Cardiac septum (tissue), 1 donor: ENCODE results near the gene ERCC6. TPM values are rescaled to one million over a fixed set of nuclear protein-coding genes. Genes with fewer than 3 reads are reported as not detected.

Experiments
- DNase-seq: peaks from one replicate; pipeline ENCODE4 v3.0.0-alpha.2; 2020; ENCODE audit warnings: low spot score
- intact Hi-C: fragments of 100-400 bp; cut with DNase I; formaldehyde crosslinking; loops from one replicate; pipeline ENCODE4 v1.14.0; 2022
- long read RNA-seq: library from polyadenylated mRNA; unstranded; transcript quantifications from one replicate; pipeline ENCODE4 v2.0.0, GENCODE V29; 2021
- total RNA-seq: library from RNA; stranded (reverse); fragmentation: NEBNext Ultra II Directional; extraction: Animal tissue kit (Norgen Biotek cat#: 25700); gene quantifications from one replicate; pipeline ENCODE4 v1.2.1, GENCODE V29; 2021
- donor health status: DM: no; HTN: no; CAD: no.

The ERCC6 gene
- 21.6 TPM for total RNA-seq
- long read RNA-seq, transcript ERCC6-203 (6 exons, 3,411 nt): major isoform, 8 of 15 reads
- long read RNA-seq, partial matches to known transcripts: 2 of 15 reads
- long read RNA-seq, other reads (novel, unspliced or antisense): 5 of 15 reads

DNA sequence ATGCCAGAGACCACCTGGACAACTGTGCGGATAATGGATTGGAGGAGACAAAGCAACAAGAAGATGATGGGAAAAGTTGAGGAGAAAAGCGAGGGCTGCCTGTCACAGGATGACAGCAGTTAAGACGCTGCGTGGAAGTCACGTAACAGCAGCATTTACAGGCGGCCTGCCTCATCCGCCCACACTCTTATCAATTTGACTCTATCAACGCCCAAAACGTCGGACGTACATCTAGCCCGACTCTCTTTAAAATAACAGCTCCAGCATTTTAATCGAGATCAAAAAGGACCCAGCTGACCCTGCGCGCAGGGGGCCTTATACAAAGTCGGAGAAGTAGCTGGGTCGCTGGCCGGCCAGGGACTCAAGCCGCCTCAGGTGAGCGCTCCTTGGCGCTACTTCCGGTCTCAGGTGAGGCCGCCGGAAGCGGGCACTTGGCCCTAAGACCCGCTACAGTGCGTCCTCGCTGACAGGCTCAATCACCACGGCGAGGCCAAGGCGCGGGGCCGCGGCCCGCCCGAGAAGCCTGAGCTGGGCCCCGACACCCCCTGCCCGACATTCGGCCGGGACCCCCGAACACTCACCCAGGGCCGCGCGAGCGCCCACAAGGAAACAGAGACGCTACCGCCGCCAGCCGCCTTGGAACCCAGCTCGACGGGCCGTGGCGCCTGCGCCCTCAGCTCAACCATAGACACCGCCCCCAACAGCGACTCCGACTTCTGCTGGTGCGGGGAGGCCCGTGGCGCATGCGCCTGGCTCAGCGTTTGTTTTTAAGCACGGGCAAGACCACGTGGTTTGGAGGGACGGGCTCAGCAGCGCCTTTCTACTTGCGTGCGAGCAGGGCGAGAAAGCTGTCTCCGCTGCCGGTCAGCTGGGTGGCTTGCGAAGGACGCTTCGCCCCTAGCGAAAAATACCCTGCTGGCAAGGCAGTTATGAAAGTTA is at the start of gene ERCC6:
TSS of gene ERCC6 (minus strand) at position 741 of the 939 bp plus-strand sequence.
- intact Hi-C loops: no loop called here
- peak; percentile 99 for DNase-seq

DNA sequence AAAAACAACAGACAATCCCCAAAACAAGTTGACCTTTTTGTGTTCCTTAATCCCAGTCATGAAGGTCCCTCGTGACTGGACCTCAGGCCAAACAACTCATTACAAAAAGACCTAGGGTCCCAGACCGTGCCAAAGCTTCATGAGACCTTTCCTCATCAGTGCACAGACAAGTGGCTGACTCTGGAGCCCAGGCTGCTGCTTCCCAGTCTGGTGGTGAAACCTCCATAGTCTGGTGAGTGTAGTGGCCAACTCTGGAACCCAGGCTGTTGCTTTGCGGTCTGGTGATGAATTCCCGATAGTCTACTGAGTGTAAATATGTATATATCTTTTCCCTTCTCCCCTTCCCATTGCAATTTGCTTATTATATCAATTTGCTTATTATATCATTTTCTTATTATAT is 49.1 kb upstream of the ERCC6 start:
- no peak for DNase-seq
- intact Hi-C loops: no loop called here

DNA sequence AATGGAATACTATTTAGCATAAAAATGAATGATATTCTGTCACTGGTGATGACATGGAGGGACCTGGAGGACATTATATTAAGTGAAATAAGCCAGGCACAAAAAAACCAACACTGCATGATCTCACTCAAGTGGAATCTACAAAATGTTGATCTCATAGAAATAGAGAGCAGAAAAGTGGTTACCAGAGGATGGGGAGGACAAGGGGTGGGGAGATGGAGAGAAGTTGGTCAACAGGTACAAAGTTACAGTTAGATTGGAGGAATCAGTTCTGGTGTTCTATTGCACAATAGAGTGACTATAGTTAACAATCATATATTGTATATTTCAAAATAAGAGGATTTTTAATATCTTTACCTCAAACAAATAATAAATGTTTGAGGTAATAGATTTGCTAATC is 46.5 kb upstream of the ERCC6 start:
- DNase-seq: no peak
- intact Hi-C loops: no loop called here

DNA sequence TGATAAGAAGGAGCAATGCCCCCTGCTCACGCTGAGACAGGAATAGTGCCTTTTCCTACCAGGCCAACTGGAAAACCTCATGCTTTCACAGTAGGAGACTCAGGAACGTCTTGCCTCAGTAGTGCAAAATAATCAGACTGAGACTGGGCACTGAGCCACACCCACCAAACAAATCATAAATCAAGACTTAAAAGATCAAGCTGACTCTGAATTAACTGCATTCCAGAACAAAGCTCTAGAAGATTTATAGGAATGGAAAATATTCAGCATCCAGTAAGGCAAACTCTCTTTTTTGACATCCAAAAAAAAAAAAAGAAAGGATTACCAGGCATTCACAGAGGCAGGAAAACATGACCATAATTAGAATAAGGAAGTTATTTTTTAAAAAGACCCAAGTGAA is 40.7 kb upstream of the ERCC6 start:
- intact Hi-C loops: no loop called here
- no peak for DNase-seq

DNA sequence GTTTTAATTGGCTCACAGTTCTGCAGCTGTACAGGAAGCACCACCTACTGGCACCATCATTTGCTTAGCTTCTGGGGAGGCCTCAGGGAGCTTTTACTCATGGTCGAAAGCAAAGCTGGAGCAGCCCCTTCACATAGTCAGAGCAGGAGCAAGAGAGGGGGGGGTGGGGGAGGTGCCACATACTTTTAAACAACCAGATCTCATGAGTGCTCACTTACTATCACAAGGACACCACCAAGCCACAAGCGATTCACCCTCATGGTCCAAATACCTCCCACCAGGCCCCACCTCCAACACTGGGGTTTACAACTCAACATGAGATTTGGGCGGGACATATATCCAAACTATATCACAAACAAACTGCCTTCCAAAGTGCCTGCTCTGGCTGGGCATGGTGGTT is 39.5 kb upstream of the ERCC6 start:
- DNase-seq: no peak
- intact Hi-C loops: no loop called here

DNA sequence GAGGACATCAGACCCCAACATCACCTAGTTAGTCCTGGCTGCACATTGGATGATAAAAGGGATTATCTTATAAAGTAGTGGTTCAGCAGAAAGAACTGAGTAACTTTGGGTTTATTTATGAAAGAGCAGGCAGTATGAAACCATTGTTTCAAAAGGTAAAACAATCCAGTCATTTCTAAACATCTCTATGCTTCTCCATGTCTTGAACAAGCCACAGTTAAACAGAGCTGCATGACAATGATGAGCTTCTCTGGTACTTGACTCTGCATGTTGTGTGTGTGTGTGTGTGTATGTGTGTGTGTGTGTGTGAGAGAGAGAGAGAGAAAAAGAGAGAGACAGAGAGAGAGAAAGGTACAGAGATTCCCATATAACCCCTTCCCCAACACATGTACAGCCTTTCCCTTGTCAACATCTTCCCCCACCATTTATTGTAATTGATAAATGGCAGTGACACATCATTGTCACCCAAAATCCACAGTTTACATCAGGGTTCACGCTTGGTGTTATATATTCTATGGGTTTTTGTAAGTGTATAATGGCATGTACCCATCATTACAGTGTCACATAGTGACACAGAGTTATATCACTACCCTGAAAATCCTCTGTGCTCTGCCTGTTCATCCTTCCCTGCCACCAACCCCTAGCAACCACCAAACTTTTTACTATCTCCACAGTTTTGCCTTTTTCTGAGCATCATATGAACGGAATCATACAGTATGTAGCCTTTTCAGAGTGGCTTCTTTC is 38.4 kb upstream of the ERCC6 start:
- DNase-seq: no peak
- intact Hi-C loops: no loop called here

DNA sequence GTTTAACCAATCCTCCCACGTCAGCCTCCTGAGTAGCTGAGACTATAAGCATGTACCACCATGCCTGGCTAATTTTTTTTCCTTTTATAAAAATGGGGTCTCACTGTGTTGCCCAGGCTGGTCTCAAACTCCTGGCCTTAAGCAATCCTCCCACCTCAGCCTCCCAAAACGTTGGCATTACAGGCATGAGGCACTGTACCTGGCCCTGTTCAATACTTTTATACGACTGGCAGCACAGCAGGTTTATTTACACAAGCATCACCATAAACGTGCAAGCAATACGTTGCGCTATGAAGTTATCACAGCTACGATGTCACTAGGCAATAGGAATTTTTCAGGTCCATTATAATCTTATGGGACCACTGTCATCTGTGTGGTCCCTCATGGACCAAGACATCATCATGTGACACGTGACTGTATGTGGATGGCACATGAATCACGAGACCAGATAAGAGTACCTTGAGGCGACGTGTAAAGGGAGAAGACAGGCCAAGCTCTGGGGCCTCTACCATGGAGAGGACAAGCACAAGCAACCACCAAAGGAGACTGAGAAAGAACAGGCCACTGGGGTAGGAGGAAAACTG is 36.7 kb upstream of the ERCC6 start:
- intact Hi-C loops: no loop called here

GRCh38 chr10:49572594-49573114 is 33.7 kb upstream of the ERCC6 start:
- intact Hi-C loops: no loop called here
- DNase-seq: no peak

More for the DNA sequence above, 36.7 kb upstream of the ERCC6 start:
- DNase-seq: no peak

- intact Hi-C loops: no loop called here
These were observed 32.5 kb upstream of the ERCC6 start for GRCh38 chr10:49571388-49571787.

DNA sequence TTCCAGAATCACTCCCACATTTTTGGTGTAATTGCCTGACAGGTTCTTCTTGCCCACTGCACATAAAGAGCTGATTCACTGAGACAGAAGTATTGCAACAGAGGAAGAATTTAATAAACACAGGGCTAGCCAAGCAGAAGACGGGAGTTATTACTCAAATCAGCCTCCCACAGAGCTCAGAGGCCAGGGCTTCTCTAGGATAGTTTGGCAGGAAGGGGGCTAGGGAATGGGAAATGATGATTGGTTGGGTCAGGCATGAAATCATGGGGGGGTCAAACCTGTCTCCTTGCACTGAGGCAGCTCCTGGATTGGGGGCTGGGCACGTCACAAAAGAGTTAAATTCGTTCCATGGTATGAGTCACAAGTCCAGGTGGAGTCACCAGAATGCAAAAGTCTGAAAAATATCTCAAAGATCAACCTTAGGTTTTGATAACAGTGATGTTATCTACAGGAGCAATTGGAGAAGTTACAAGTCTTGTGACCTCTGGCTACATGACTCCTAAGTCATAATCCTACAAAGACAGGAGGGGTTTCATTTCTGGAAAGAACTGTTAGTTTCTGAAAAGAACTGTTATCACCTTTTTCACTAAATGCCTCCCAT is 30.2 kb upstream of the ERCC6 start:
- no peak for DNase-seq
- intact Hi-C loops: no loop called here

More at GRCh38 chr10:49571388-49571787, 32.5 kb upstream of the ERCC6 start:
- no peak for DNase-seq

DNA sequence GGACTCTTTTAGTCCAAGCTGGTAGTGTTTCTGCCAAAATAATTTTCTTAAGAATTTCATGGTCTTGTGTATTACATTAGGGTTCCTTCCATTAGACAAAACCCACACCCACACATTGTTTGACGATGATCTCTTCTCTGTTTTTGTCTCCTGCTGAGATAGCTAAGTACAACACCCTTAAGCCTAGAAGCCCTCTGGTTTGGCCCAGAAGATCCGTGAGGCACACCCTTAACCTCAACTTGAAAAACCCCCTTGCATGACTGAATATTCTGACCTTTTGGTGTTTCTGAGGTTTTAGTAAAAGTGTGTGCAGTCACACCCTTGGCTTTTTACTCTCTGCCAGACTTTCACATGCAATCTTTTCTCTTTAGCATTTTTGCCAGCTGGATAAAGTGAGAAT is 29.3 kb upstream of the ERCC6 start:
- intact Hi-C loops: no loop called here
- DNase-seq: no peak

DNA sequence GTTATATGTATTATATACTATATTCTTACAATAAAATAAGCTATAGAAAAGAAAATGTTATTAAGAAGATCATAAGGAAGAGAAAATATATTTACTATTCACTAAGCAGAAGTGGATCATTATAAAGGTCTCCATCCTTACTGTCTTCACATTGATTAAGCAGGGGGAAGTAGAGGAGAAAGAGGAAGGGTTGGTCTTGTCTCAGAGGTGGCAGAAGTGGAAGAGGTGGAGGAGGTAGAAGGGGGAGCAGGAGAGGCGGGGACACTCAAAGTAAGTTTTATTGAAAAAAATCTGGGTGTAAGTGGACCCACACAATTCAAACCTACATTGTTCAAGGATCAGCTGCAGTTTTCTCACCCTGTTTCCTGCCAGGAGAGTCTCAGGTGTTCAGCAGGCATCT is 28.9 kb upstream of the ERCC6 start:
- DNase-seq: no peak
- intact Hi-C loops: no loop called here

DNA sequence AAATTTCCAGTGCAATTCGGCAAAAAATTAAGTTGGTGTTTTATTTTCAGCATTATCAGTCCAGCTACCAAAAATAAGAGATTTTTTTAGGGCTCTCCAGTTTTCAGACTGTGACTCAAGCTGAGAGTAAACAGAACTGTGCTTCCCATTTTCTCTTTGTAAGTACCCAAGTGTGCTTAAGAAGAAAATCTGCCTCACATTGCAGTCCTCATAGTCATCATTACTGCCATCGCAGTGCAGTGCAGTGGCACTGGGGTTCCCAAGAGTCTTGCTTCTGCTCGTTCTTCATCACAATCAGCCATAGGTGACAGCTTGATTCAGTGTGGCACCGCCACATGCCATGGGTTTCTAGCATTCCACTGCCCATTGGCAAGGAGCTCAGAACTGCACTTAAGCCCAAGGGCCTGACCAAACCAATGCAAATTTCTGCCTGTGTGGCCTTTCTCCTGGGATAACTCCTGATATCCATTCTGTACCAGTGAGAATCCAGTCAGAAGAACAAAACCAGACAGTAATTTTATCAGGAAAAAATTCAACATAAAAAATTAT is 25.6 kb upstream of the ERCC6 start:
- intact Hi-C loops: no loop called here

GRCh38 chr10:49562893-49563292 is 24.0 kb upstream of the ERCC6 start:
- intact Hi-C loops: no loop called here

More for the DNA sequence above, 25.6 kb upstream of the ERCC6 start:
- DNase-seq: no peak

GRCh38 chr10:49560526-49560925 is 21.6 kb upstream of the ERCC6 start:
- intact Hi-C loops: no loop called here

More at GRCh38 chr10:49562893-49563292, 24.0 kb upstream of the ERCC6 start:
- no peak for DNase-seq

GRCh38 chr10:49559476-49559875 is 20.6 kb upstream of the ERCC6 start:
- intact Hi-C loops: no loop called here
- DNase-seq: no peak

More at GRCh38 chr10:49560526-49560925, 21.6 kb upstream of the ERCC6 start:
- DNase-seq: no peak

- intact Hi-C loops: no loop called here
These were observed 19.3 kb upstream of the ERCC6 start for GRCh38 chr10:49558190-49558589.

GRCh38 chr10:49557681-49558080 is 18.8 kb upstream of the ERCC6 start:
- intact Hi-C loops: no loop called here
- DNase-seq: no peak

More at GRCh38 chr10:49558190-49558589, 19.3 kb upstream of the ERCC6 start:
- no peak for DNase-seq

DNA sequence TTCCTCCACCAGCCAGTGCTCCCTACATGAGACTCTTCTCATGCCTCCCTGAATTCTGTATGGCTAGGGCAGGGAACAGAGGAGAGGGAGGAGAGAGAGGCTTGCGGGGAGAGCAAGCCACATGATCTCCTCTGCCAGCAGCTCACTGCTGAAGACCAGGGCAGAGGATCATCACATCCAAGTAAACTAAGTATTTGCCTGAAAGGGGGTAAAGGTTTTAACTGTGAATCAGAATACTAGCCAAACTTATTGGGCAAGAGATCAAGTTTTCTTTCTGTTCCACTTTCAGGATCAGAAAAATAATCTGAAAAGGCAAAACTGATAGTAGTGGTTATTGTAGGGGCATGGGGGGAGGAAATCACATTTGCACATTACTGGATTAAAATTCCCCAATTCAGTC is 17.8 kb upstream of the ERCC6 start:
- intact Hi-C loops: no loop called here
- no peak for DNase-seq
